ENCODE results near the gene SLIT3. TPM values are rescaled to one million over a fixed set of nuclear protein-coding genes. Genes with fewer than 3 reads are reported as not detected.

Gene SLIT3
- total RNA-seq, 1 experiment from 2014 or later: 0.92 TPM

DNA sequence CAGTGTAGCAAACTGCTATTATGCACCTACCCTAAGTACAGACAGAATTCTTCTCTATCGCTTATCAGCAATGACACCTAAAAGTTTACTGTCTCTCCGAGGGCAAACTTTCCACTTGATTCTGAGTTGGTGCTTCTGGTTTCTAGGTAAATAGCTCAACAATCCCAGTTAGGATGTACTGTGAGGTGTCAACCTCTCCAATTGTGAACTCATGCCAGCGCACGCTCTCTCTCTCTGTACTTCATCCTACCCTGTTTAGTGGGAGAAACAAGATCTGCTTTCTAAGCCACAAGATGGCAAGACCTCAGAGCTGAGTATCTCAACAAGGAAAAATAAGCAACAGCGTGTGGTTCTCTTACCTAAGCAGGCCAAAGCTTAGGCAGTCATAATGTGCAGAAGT is 335.3 kb downstream of the SLIT3 start:
- H3K18ac ChIP-seq (ENCODE audit: insufficient read length, low read depth, low read length): no peak overlapping the region
- H3K9me3 ChIP-seq (ENCODE audit: control insufficient read depth, low read depth, low read length): no peaks in the 10 kb centered on the region
- H3K4me2 ChIP-seq (ENCODE audit: insufficient read depth, insufficient read length, low read length): no peak overlapping the region
- no peak overlapping the region for H4K8ac ChIP-seq (replicated peaks; ENCODE audit: insufficient read length, low read depth, low read length)
- H3K36me3 Mint-ChIP-seq (ENCODE audit: insufficient read depth in 1 of 3, low read depth in 3 of 3): no peaks in the 10 kb centered on the region
- no CpG with 5 or more reads among the region's 5 CpGs for WGBS (ENCODE audit: extremely low coverage, insufficient read length, low lambda C conversion rate)
- no peak overlapping the region for H2AK5ac ChIP-seq (ENCODE audit: insufficient read length, low read length)
- no peak for TF ChIP-seq CTCF (conservative IDR thresholded peaks at IDR 0.05)
- no peaks in the 10 kb centered on the region for H3K27me3 ChIP-seq (ENCODE audit: insufficient read depth, low read length)
- no peak overlapping the region for H3T11ph ChIP-seq (ENCODE audit: low read length)
- no peak overlapping the region for H3K4ac ChIP-seq (ENCODE audit: low read depth, low read length)
- H2BK12ac ChIP-seq (ENCODE audit: insufficient read length, low read depth, low read length): no peak overlapping the region
- no peak overlapping the region for H3K23ac ChIP-seq (ENCODE audit: insufficient read length, low read depth, low read length)
- H3K23me2 ChIP-seq (ENCODE audit: insufficient read length, low read depth, low read length, poor library complexity, severe bottlenecking): no peaks in the 10 kb centered on the region
- no peaks in the 10 kb centered on the region; the same call in 1 of the 2 replicates for H3K4me1 ChIP-seq (ENCODE audit: insufficient read depth, low read length)
- peaks cover 7 to 12% of the 10 kb centered on the region in 2 experiments for H3K4me1 Mint-ChIP-seq
- no peak overlapping the region for H3K4me3 Mint-ChIP-seq
- H3K79me2 ChIP-seq (ENCODE audit: insufficient read depth, low read length): no peaks in the 10 kb centered on the region
- H3K9me3 Mint-ChIP-seq: no peaks in the 10 kb centered on the region
- H3K14ac ChIP-seq (ENCODE audit: insufficient read depth, low read length): no peak overlapping the region
- no peaks in the 10 kb centered on the region for H4K20me1 ChIP-seq (ENCODE audit: control insufficient read depth, insufficient read depth, insufficient read length)
- no peak overlapping the region for H4K91ac ChIP-seq (ENCODE audit: insufficient read length, low read depth, low read length)
- no peak overlapping the region for H3K56ac ChIP-seq (ENCODE audit: insufficient read length, low read depth, low read length)
- no peak overlapping the region for H3K9ac ChIP-seq (ENCODE audit: extremely low read depth, insufficient read length, low read length)
- DNase-seq: no peak
- H3K27me3 Mint-ChIP-seq (ENCODE audit: low read depth): peaks cover 5% of the 10 kb centered on the region
- no peak overlapping the region for H2BK120ac ChIP-seq (ENCODE audit: low read depth, low read length, poor library complexity, severe bottlenecking)
- no peak overlapping the region for H2BK15ac ChIP-seq (ENCODE audit: low read depth, low read length)
- no peak overlapping the region for H2BK20ac ChIP-seq (ENCODE audit: low read depth, low read length, poor library complexity, severe bottlenecking)
- no peak overlapping the region for H3K27ac ChIP-seq (ENCODE audit: insufficient read length, low read depth, low read length)
- H2AFZ ChIP-seq (ENCODE audit: low read length): no peak overlapping the region
- H3K27ac Mint-ChIP-seq: no peak overlapping the region
- no peak overlapping the region for H2BK5ac ChIP-seq (ENCODE audit: insufficient read length, low read length)
- no peak overlapping the region for H4K5ac ChIP-seq (ENCODE audit: insufficient read length, low read depth, low read length)
- no peaks in the 10 kb centered on the region for H3K79me1 ChIP-seq (ENCODE audit: insufficient read depth, low read depth, low read length, poor library complexity, severe bottlenecking)
